Measurements from ENCODE around the gene MTIF3.

GRCh38 chr13:27419328-27419727 is 31.0 kb downstream of the MTIF3 start:
- TF ChIP-seq CTCF (IDR thresholded peaks at IDR 0.05; ENCODE audit: insufficient read depth, low read length, poor library complexity, severe bottlenecking) = no peak
- TF ChIP-seq EZH2phosphoT487 (conservative IDR thresholded peaks at IDR 0.05; ENCODE audit: low read length) = no peak
